T-helper 2 cell treated with Interferon-gamma antibody and Interleukin-4, amounts not matched to agents 5 μg/mL and 100 μg/mL, for 36 hours (primary cell): Measurements from ENCODE around the gene SH3RF3.

Source experiments
- DNase-seq: peaks from one replicate; pipeline ENCODE4 v3.0.0; 2021; ENCODE audit warnings: low spot score
- H3K27ac Mint-ChIP-seq: one replicate; pipeline ENCODE4 v1.8.0; 2021; ENCODE audit warnings: mild to moderate bottlenecking, mixed read lengths
- H3K27me3 Mint-ChIP-seq: one replicate; pipeline ENCODE4 v1.8.0; 2021; ENCODE audit warnings: low read depth, mixed read lengths
- H3K36me3 Mint-ChIP-seq: one replicate; pipeline ENCODE4 v1.8.0; 2021; ENCODE audit warnings: low read depth, mixed read lengths
- H3K4me1 Mint-ChIP-seq: one replicate; pipeline ENCODE4 v1.8.0; 2021; ENCODE audit warnings: low read depth, mixed read lengths
- H3K4me3 Mint-ChIP-seq: one replicate; pipeline ENCODE4 v1.8.0; 2022; ENCODE audit warnings: mild to moderate bottlenecking, moderate library complexity, mixed read lengths
- H3K9me3 Mint-ChIP-seq: one replicate; pipeline ENCODE4 v1.8.0; 2021; ENCODE audit warnings: mixed read lengths

Gene SH3RF3

GRCh38 chr2:109243526-109244303 lies 114.7 kb downstream of the SH3RF3 start:
- H3K9me3 Mint-ChIP-seq, result no peaks in the 10 kb centered on the region
- DNase-seq, result no peak
- no peak overlapping the region for H3K4me3 Mint-ChIP-seq
- H3K4me1 Mint-ChIP-seq, result peaks cover 8% of the 10 kb centered on the region
- H3K27me3 Mint-ChIP-seq, result peaks cover 31% of the 10 kb centered on the region
- H3K27ac Mint-ChIP-seq, result no peak overlapping the region
- H3K36me3 Mint-ChIP-seq, result no peaks in the 10 kb centered on the region

- H3K27me3 Mint-ChIP-seq, result peaks cover 34% of the 10 kb centered on the region
- H3K27ac Mint-ChIP-seq, result no peak overlapping the region
- H3K9me3 Mint-ChIP-seq, result no peaks in the 10 kb centered on the region
- peaks cover 4% of the 10 kb centered on the region for H3K4me1 Mint-ChIP-seq
- no peak for DNase-seq
- H3K4me3 Mint-ChIP-seq, result no peak overlapping the region
- no peaks in the 10 kb centered on the region for H3K36me3 Mint-ChIP-seq
Measured at GRCh38 chr2:109244304-109244582, 115.2 kb downstream of the SH3RF3 start.

- H3K4me3 Mint-ChIP-seq, result no peak overlapping the region
- H3K36me3 Mint-ChIP-seq, result no peaks in the 10 kb centered on the region
- H3K27ac Mint-ChIP-seq, result no peak overlapping the region
- H3K4me1 Mint-ChIP-seq, result peaks cover 3% of the 10 kb centered on the region
- DNase-seq, result no peak
- peaks cover 34% of the 10 kb centered on the region for H3K27me3 Mint-ChIP-seq
- no peaks in the 10 kb centered on the region for H3K9me3 Mint-ChIP-seq
Measured at GRCh38 chr2:109244750-109245382, 115.9 kb downstream of the SH3RF3 start.

- peaks cover 34% of the 10 kb centered on the region for H3K27me3 Mint-ChIP-seq
- H3K9me3 Mint-ChIP-seq, result no peaks in the 10 kb centered on the region
- H3K36me3 Mint-ChIP-seq, result no peaks in the 10 kb centered on the region
- H3K4me3 Mint-ChIP-seq, result no peak overlapping the region
- no peak for DNase-seq
- peaks cover 3% of the 10 kb centered on the region for H3K4me1 Mint-ChIP-seq
- no peak overlapping the region for H3K27ac Mint-ChIP-seq
Measured at GRCh38 chr2:109246176-109246575, 117.2 kb downstream of the SH3RF3 start.

GRCh38 chr2:109246616-109247015 lies 117.6 kb downstream of the SH3RF3 start:
- Mint-ChIP-seq H3K4me3 (no peak overlapping the region), H3K27ac (no peak overlapping the region), H3K27me3 (peaks cover 34% of the 10 kb centered on the region), H3K4me1 (peaks cover 3% of the 10 kb centered on the region), H3K36me3 (no peaks in the 10 kb centered on the region), H3K9me3 (no peaks in the 10 kb centered on the region)
- DNase-seq, result no peak

GRCh38 chr2:109247340-109247739 lies 118.3 kb downstream of the SH3RF3 start:
- H3K27ac Mint-ChIP-seq, result no peak overlapping the region
- no peak overlapping the region for H3K4me3 Mint-ChIP-seq
- peaks cover 37% of the 10 kb centered on the region for H3K27me3 Mint-ChIP-seq
- no peak for DNase-seq
- H3K9me3 Mint-ChIP-seq, result no peaks in the 10 kb centered on the region
- H3K36me3 Mint-ChIP-seq, result no peaks in the 10 kb centered on the region
- H3K4me1 Mint-ChIP-seq, result peaks cover 3% of the 10 kb centered on the region

- H3K4me3 Mint-ChIP-seq, result no peak overlapping the region
- no peaks in the 10 kb centered on the region for H3K9me3 Mint-ChIP-seq
- H3K27me3 Mint-ChIP-seq, result peaks cover 37% of the 10 kb centered on the region
- DNase-seq, result no peak
- no peak overlapping the region for H3K27ac Mint-ChIP-seq
- H3K36me3 Mint-ChIP-seq, result no peaks in the 10 kb centered on the region
- H3K4me1 Mint-ChIP-seq, result peaks cover 3% of the 10 kb centered on the region
Measured at GRCh38 chr2:109247812-109248211, 118.8 kb downstream of the SH3RF3 start.

- Mint-ChIP-seq H3K27ac (no peak overlapping the region), H3K4me3 (no peak overlapping the region), H3K4me1 (peaks cover 3% of the 10 kb centered on the region), H3K27me3 (peaks cover 33% of the 10 kb centered on the region), H3K36me3 (no peaks in the 10 kb centered on the region), H3K9me3 (no peaks in the 10 kb centered on the region)
- no peak for DNase-seq
Measured at GRCh38 chr2:109248590-109248989, 119.6 kb downstream of the SH3RF3 start.

- Mint-ChIP-seq H3K4me3 (no peak overlapping the region), H3K27me3 (peaks cover 13% of the 10 kb centered on the region), H3K4me1 (peaks cover 3% of the 10 kb centered on the region), H3K36me3 (no peaks in the 10 kb centered on the region), H3K9me3 (no peaks in the 10 kb centered on the region), H3K27ac (no peak overlapping the region)
- no peak for DNase-seq
Measured at GRCh38 chr2:109253217-109253616, 124.2 kb downstream of the SH3RF3 start.

- H3K27me3 Mint-ChIP-seq, result peaks cover 7% of the 10 kb centered on the region
- H3K36me3 Mint-ChIP-seq, result no peaks in the 10 kb centered on the region
- no peaks in the 10 kb centered on the region for H3K4me1 Mint-ChIP-seq
- no peaks in the 10 kb centered on the region for H3K9me3 Mint-ChIP-seq
- no peak overlapping the region for H3K4me3 Mint-ChIP-seq
- DNase-seq, result no peak
- no peak overlapping the region for H3K27ac Mint-ChIP-seq
Measured at GRCh38 chr2:109254174-109254904, 125.3 kb downstream of the SH3RF3 start.

GRCh38 chr2:109255654-109256053 lies 126.6 kb downstream of the SH3RF3 start:
- H3K27me3 Mint-ChIP-seq, result peaks cover 7% of the 10 kb centered on the region
- DNase-seq, result no peak
- no peaks in the 10 kb centered on the region for H3K9me3 Mint-ChIP-seq
- no peak overlapping the region for H3K27ac Mint-ChIP-seq
- no peaks in the 10 kb centered on the region for H3K4me1 Mint-ChIP-seq
- H3K4me3 Mint-ChIP-seq, result no peak overlapping the region
- no peaks in the 10 kb centered on the region for H3K36me3 Mint-ChIP-seq

GRCh38 chr2:109256111-109256510 lies 127.1 kb downstream of the SH3RF3 start:
- H3K36me3 Mint-ChIP-seq, result no peaks in the 10 kb centered on the region
- no peak overlapping the region for H3K4me3 Mint-ChIP-seq
- H3K27ac Mint-ChIP-seq, result no peak overlapping the region
- no peak for DNase-seq
- H3K9me3 Mint-ChIP-seq, result no peaks in the 10 kb centered on the region
- no peaks in the 10 kb centered on the region for H3K4me1 Mint-ChIP-seq
- H3K27me3 Mint-ChIP-seq, result peaks cover 7% of the 10 kb centered on the region

- Mint-ChIP-seq H3K4me3 (no peak overlapping the region), H3K9me3 (no peaks in the 10 kb centered on the region), H3K36me3 (no peaks in the 10 kb centered on the region), H3K27me3 (peaks cover 5% of the 10 kb centered on the region), H3K27ac (no peak overlapping the region), H3K4me1 (no peaks in the 10 kb centered on the region)
- DNase-seq, result no peak
Measured at GRCh38 chr2:109256921-109257320, 127.9 kb downstream of the SH3RF3 start.

- DNase-seq, result no peak
- Mint-ChIP-seq H3K36me3 (no peaks in the 10 kb centered on the region), H3K27ac (no peak overlapping the region), H3K27me3 (peaks cover 4% of the 10 kb centered on the region), H3K4me3 (no peak overlapping the region), H3K4me1 (no peaks in the 10 kb centered on the region), H3K9me3 (no peaks in the 10 kb centered on the region)
Measured at GRCh38 chr2:109257653-109258052, 128.6 kb downstream of the SH3RF3 start.
